Measurements from ENCODE around the gene USP46. TPM values are rescaled to one million over a fixed set of nuclear protein-coding genes. Genes with fewer than 3 reads are reported as not detected.

USP46 gene
- total RNA-seq, 3 donors from 2014 or later (not counting 1 experiment from before 2014, with no cell fraction given) = 7.8 to 11.7 (median 10.3) TPM

GRCh38 chr4:52566136-52567031 lies 92.7 kb downstream of the USP46 start:
- Mint-ChIP-seq H3K27ac (no peak overlapping the region), H3K9me3 (no peaks in the 10 kb centered on the region), H3K27me3 (ENCODE audit: low read depth in 2 of 2) (peaks cover 7 to 11% of the 10 kb centered on the region in 2 donors), H3K4me1 (no peaks in the 10 kb centered on the region), H3K4me3 (no peak overlapping the region), H3K36me3 (no peaks in the 10 kb centered on the region)
- Histone ChIP-seq H3K36me3 (ENCODE audit: control insufficient read depth, insufficient read depth, low read length) (no peaks in the 10 kb centered on the region), H3K27me3 (ENCODE audit: control insufficient read depth, insufficient read depth, low read length) (no peaks in the 10 kb centered on the region), H3K4me3 (ENCODE audit: low read length) (no peak overlapping the region), H3K4me1 (ENCODE audit: control insufficient read depth, insufficient read depth, low read length) (no peaks in the 10 kb centered on the region), H3K27ac (ENCODE audit: low read length) (no peak overlapping the region), H3K9me3 (ENCODE audit: control insufficient read depth, insufficient read depth, low read length) (no peaks in the 10 kb centered on the region)
- DNase-seq (no peak), ATAC-seq (no peak)
- intact Hi-C loops (cut with micrococcal nuclease) = no loop called here
- TF ChIP-seq, protein P1, sequence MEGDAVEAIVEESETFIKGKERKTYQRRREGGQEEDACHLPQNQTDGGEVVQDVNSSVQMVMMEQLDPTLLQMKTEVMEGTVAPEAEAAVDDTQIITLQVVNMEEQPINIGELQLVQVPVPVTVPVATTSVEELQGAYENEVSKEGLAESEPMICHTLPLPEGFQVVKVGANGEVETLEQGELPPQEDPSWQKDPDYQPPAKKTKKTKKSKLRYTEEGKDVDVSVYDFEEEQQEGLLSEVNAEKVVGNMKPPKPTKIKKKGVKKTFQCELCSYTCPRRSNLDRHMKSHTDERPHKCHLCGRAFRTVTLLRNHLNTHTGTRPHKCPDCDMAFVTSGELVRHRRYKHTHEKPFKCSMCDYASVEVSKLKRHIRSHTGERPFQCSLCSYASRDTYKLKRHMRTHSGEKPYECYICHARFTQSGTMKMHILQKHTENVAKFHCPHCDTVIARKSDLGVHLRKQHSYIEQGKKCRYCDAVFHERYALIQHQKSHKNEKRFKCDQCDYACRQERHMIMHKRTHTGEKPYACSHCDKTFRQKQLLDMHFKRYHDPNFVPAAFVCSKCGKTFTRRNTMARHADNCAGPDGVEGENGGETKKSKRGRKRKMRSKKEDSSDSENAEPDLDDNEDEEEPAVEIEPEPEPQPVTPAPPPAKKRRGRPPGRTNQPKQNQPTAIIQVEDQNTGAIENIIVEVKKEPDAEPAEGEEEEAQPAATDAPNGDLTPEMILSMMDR (IDR thresholded peaks at IDR 0.05) = no peak
- 67% methylated on average over 1 of the region's 2 CpGs for WGBS (ENCODE audit: insufficient coverage)

GRCh38 chr4:52560844-52561280 lies 98.2 kb downstream of the USP46 start:
- H3K36me3 Mint-ChIP-seq = no peaks in the 10 kb centered on the region
- H3K4me1 Mint-ChIP-seq = no peaks in the 10 kb centered on the region
- Histone ChIP-seq H3K27ac (ENCODE audit: low read length) (no peak overlapping the region), H3K27me3 (ENCODE audit: control insufficient read depth, insufficient read depth, low read length) (no peaks in the 10 kb centered on the region), H3K9me3 (ENCODE audit: control insufficient read depth, insufficient read depth, low read length) (no peaks in the 10 kb centered on the region), H3K4me3 (ENCODE audit: low read length) (no peak overlapping the region), H3K36me3 (ENCODE audit: control insufficient read depth, insufficient read depth, low read length) (no peaks in the 10 kb centered on the region), H3K4me1 (ENCODE audit: control insufficient read depth, insufficient read depth, low read length) (no peaks in the 10 kb centered on the region)
- 100% methylated on average over 1 of the region's 1 CpG for WGBS (ENCODE audit: insufficient coverage)
- DNase-seq = no peak
- H3K27ac Mint-ChIP-seq = no peak overlapping the region
- no peaks in the 10 kb centered on the region for H3K9me3 Mint-ChIP-seq
- H3K4me3 Mint-ChIP-seq = no peak overlapping the region
- intact Hi-C loops (cut with micrococcal nuclease) = no loop called here
- TF ChIP-seq, protein P1 (IDR thresholded peaks at IDR 0.05) = no peak
- no peak for ATAC-seq
- H3K27me3 Mint-ChIP-seq (ENCODE audit: low read depth in 2 of 2) = peaks cover 6 to 29% of the 10 kb centered on the region in 2 donors

GRCh38 chr4:52555356-52555716 lies 103.8 kb downstream of the USP46 start:
- WGBS (ENCODE audit: insufficient coverage) = 72% methylated on average over 7 of the region's 7 CpGs
- Histone ChIP-seq H3K36me3 (ENCODE audit: control insufficient read depth, insufficient read depth, low read length) (no peaks in the 10 kb centered on the region), H3K4me3 (ENCODE audit: low read length) (no peak overlapping the region), H3K4me1 (ENCODE audit: control insufficient read depth, insufficient read depth, low read length) (no peaks in the 10 kb centered on the region), H3K27ac (ENCODE audit: low read length) (no peak overlapping the region), H3K27me3 (ENCODE audit: control insufficient read depth, insufficient read depth, low read length) (no peaks in the 10 kb centered on the region), H3K9me3 (ENCODE audit: control insufficient read depth, insufficient read depth, low read length) (no peaks in the 10 kb centered on the region)
- no peaks in the 10 kb centered on the region for H3K4me1 Mint-ChIP-seq
- H3K27me3 Mint-ChIP-seq (ENCODE audit: low read depth in 2 of 2) = peaks cover 5 to 27% of the 10 kb centered on the region in 2 donors
- no peak overlapping the region for H3K4me3 Mint-ChIP-seq
- H3K36me3 Mint-ChIP-seq = no peaks in the 10 kb centered on the region
- ATAC-seq (no peak), DNase-seq (no peak)
- intact Hi-C loops (cut with micrococcal nuclease) = no loop called here
- TF ChIP-seq, protein P1 (IDR thresholded peaks at IDR 0.05) = no peak
- H3K27ac Mint-ChIP-seq = no peak overlapping the region
- H3K9me3 Mint-ChIP-seq = no peaks in the 10 kb centered on the region

Measured in natural killer cell (primary cell).